ENCODE measurements around the gene FCHO2.

GRCh38 chr5:73027361-73027760 is 71.5 kb downstream of the FCHO2 start:
- no peak for TF ChIP-seq CTCF (IDR thresholded peaks at IDR 0.05; ENCODE audit: low read depth, low read length, poor library complexity, severe bottlenecking)
- TF ChIP-seq EZH2phosphoT487 (IDR thresholded peaks at IDR 0.05; ENCODE audit: borderline replicate concordance, low read length), result no peak

All from DOHH2 (cell line).